Gastrocnemius medialis (tissue), 4 donors: ENCODE results near the gene ARHGEF37.

ENCODE experiments used
- CTCF ChIP-seq, 5 experiments: fragments of 450-650 bp in 3 of 5; fragments of 200-600 bp in 2 of 5; sonication (generic) in 2 of 5; IDR thresholded peaks in 4 of 5; conservative IDR thresholded peaks in 1 of 5; 1 replicate in 4 of 5; 2 replicates in 1 of 5; pipeline ENCODE4 v1.5.1; 2016 to 2019; ENCODE audit warnings: antibody characterized with exemption in 5 of 5, mild to moderate bottlenecking in 3 of 5, moderate library complexity in 3 of 5
- POLR2A ChIP-seq, 2 donors: fragments of 450-650 bp; IDR thresholded peaks; one replicate each; pipeline ENCODE4 v1.6.1; 2017; ENCODE audit warnings: antibody characterized with exemption in 2 of 2, mild to moderate bottlenecking in 2 of 2, moderate library complexity in 2 of 2

GRCh38 chr5:149586708-149587318 lies 5.5 kb downstream of the ARHGEF37 start:
- no peak for TF ChIP-seq CTCF (IDR thresholded peaks at IDR 0.05 in 4 of 5, conservative IDR thresholded peaks at IDR 0.05 in 1 of 5)
- TF ChIP-seq POLR2A (IDR thresholded peaks at IDR 0.05), result no peak
